GM12878 (cell line): ENCODE data around the gene UBASH3B. TPM values are rescaled to one million over a fixed set of nuclear protein-coding genes. Genes with fewer than 3 reads are reported as not detected.

ENCODE experiments used
- ATAC-seq: fragments of 200-7000 bp; cut with Tn5 transposase; 3 replicates; pipeline ENCODE4 v1.9.1; 2020; ENCODE audit warnings: mild to moderate bottlenecking, moderate library complexity
- BruUV-seq: library from RNA; stranded (reverse); fragments of 400-500 nt; replicated peaks from 2 replicates; lab custom pipeline; 2021; lab: Mats Ljungman, UMichigan
- CTCF ChIA-PET: fragments of 300-600 bp; sonication (Branson Sonifier 250); formaldehyde crosslinking; extraction: SDS; loops from one replicate; lab custom pipeline; 2021; ENCODE audit warnings: inconsistent platforms; lab: Yijun Ruan, JAX
- POLR2A ChIA-PET: fragments of 350-600 bp; formaldehyde crosslinking; extraction: SDS; loops from one replicate; lab custom pipeline; 2021; ENCODE audit warnings: inconsistent platforms; lab: Charles Lee
- RAD21 ChIA-PET: fragments of 300-600 bp; sonication (Branson Sonifier 250); formaldehyde crosslinking; loops from one replicate; lab custom pipeline; 2023; ENCODE audit warnings: antibody characterized with exemption; ENCODE audit not compliant: unreplicated experiment; lab: Charles Lee
- SMC1A ChIA-PET: fragments of 300-600 bp; sonication (Branson Sonifier 250); formaldehyde crosslinking; loops from one replicate; lab custom pipeline; 2023; ENCODE audit not compliant: unreplicated experiment, uncharacterized antibody; lab: Charles Lee
- DNase-seq: peaks from one replicate; pipeline ENCODE4 v3.0.0-alpha.2; 2011; ENCODE audit warnings: low read depth, low spot score
- FAIRE-seq: peaks from 3 replicates; lab custom pipeline; 2011; peaks lifted over from hg19 to GRCh38; lab: Jason Lieb, UNC
- H2AFZ ChIP-seq: 2 replicates; pipeline ENCODE4 v1.6.0; 2011; ENCODE audit warnings: low read depth, low read length, control low read depth; ENCODE audit not compliant: control insufficient read depth
- H3K27ac ChIP-seq: 2 replicates; pipeline ENCODE4 v1.5.1; 2011; ENCODE audit warnings: control low read depth; ENCODE audit not compliant: control insufficient read depth, insufficient read depth
- H3K27me3 ChIP-seq, 2 experiments: replicated peaks in 1 of 2; 2 replicates each; pipeline versions ENCODE4 v1.6.0 to v1.6.1; 2011; ENCODE audit warnings: low read length in 1 of 2; ENCODE audit not compliant: control insufficient read depth in 2 of 2, insufficient read depth in 2 of 2
- H3K36me3 ChIP-seq, 2 experiments: 2 replicates each; pipeline ENCODE4 v1.5.1; 2011; ENCODE audit warnings: low read length in 1 of 2; ENCODE audit not compliant: control insufficient read depth in 2 of 2, insufficient read depth in 2 of 2
- H3K4me1 ChIP-seq: 2 replicates; pipeline ENCODE4 v1.6.1; 2011; ENCODE audit warnings: mild to moderate bottlenecking, low read length, moderate library complexity, mixed read lengths; ENCODE audit not compliant: control insufficient read depth, insufficient read depth
- H3K4me2 ChIP-seq: 2 replicates; pipeline ENCODE4 v1.6.0; 2011; ENCODE audit warnings: control low read depth; ENCODE audit not compliant: control insufficient read depth, insufficient read depth
- H3K4me3 ChIP-seq: fragments of 200-600 bp; sonication (generic); 2 replicates; pipeline ENCODE4 v1.5.1; 2016
- H3K79me2 ChIP-seq: 2 replicates; pipeline ENCODE4 v1.6.0; 2011; ENCODE audit warnings: low read length; ENCODE audit not compliant: control insufficient read depth, insufficient read depth
- H3K9ac ChIP-seq: 2 replicates; pipeline ENCODE4 v1.8.0; 2011; ENCODE audit warnings: low read length, control low read depth, mixed read lengths; ENCODE audit not compliant: control insufficient read depth, insufficient read depth
- H3K9me3 ChIP-seq: replicated peaks from 3 replicates; pipeline ENCODE4 v1.5.1; 2011; ENCODE audit warnings: mild to moderate bottlenecking, low read length; ENCODE audit not compliant: control insufficient read depth, insufficient read depth
- H4K20me1 ChIP-seq: 2 replicates; pipeline ENCODE4 v1.6.0; 2011; ENCODE audit not compliant: control insufficient read depth, insufficient read depth
- CBFB ChIP-seq: IDR thresholded peaks from 2 replicates; pipeline ENCODE4 v1.6.1; 2016; ENCODE audit warnings: antibody characterized with exemption, low read depth
- EED ChIP-seq: sonication (generic); IDR thresholded peaks from 2 replicates; pipeline ENCODE4 v1.6.1; 2016; ENCODE audit warnings: antibody characterized with exemption, low read depth
- POU2F2 ChIP-seq: IDR thresholded peaks from 3 replicates; pipeline ENCODE4 v1.6.1; 2011; ENCODE audit warnings: low read depth, mild to moderate bottlenecking, low read length, borderline replicate concordance
- RBBP5 ChIP-seq: fragments of 200-600 bp; sonication (generic); conservative IDR thresholded peaks from 2 replicates; pipeline ENCODE4 v1.6.1; 2016
- SMARCA5 ChIP-seq: fragments of 450-650 bp; IDR thresholded peaks from 2 replicates; pipeline ENCODE4 v1.6.1; 2017; ENCODE audit warnings: mild to moderate bottlenecking
- TAF1 ChIP-seq: IDR thresholded peaks from 2 replicates; pipeline ENCODE4 v1.6.1; 2011; ENCODE audit warnings: mild to moderate bottlenecking, low read depth, low read length, borderline replicate concordance
- TCF7 ChIP-seq: IDR thresholded peaks from 2 replicates; pipeline ENCODE4 v1.6.1; 2014; ENCODE audit warnings: antibody characterized with exemption, borderline replicate concordance
- WGBS: methylation state at CpG from one replicate; pipeline ENCODE4 v1.1.6; 2016; ENCODE audit warnings: low lambda C conversion rate; ENCODE audit not compliant: insufficient replicate concordance, insufficient coverage; ENCODE audit errors: missing lambda C conversion rate; 5-methylcytosine and 5-hydroxymethylcytosine counted together
- in situ Hi-C: fragments of 300-500 bp; cut with MboI; formaldehyde crosslinking; loops from 9 replicates; pipeline ENCODE4 v1.14.3; 2018; ENCODE audit warnings: mixed read lengths
- intact Hi-C: fragments of 100-400 bp; cut with micrococcal nuclease; formaldehyde crosslinking; loops from one replicate; pipeline ENCODE4 v1.14.2; 2022; ENCODE audit not compliant: unreplicated experiment
- polyA plus RNA-seq, 11 experiments: library from polyadenylated mRNA; depleted of rRNA in 4 of 11; unstranded in 6 of 11; stranded (reverse) in 5 of 11; fragments of >200 nt; fragmentation: Nextera tagmentation in 4 of 11; fragmentation: Illumina TruSeq in 1 of 11; extraction: Ambion mirVana in 4 of 11; extraction: Trizol in 1 of 11; gene quantifications; 1 replicate in 1 of 11; 2 replicates in 10 of 11; pipeline versions ENCODE4 v1.2.1 to v1.2.3, GENCODE V29; 2011 to 2016; ENCODE audit warnings: inconsistent platforms in 2 of 11, missing spikeins in 2 of 11, low read depth in 1 of 11
- total RNA-seq, 4 experiments: library from RNA; depleted of rRNA in 3 of 4; stranded (reverse); fragments of >200 nt in 3 of 4; fragmentation: Illumina TruSeq in 1 of 4; extraction: Trizol in 1 of 4; gene quantifications; 2 replicates each; pipeline versions ENCODE4 v1.2.1 to v1.2.3, GENCODE V29; 2013 to 2021
- TF ChIP-seq, protein P1 (sequence below): fragments of 450-650 bp; formaldehyde crosslinking; IDR thresholded peaks from 2 replicates; pipeline ENCODE4 v1.4.0; 2020; ENCODE audit warnings: mild to moderate bottlenecking, moderate library complexity
- TF ChIP-seq, protein P2 (sequence below): fragments of 450-650 bp; IDR thresholded peaks from 2 replicates; pipeline ENCODE4 v1.6.1; 2017; ENCODE audit warnings: mild to moderate bottlenecking
- TF ChIP-seq, protein P3 (sequence below): IDR thresholded peaks from 2 replicates; pipeline ENCODE4 v1.6.1; 2012; ENCODE audit warnings: low read depth, low read length, improper control_type of control experiment
- TF ChIP-seq, protein P4 (sequence below): fragments of 450-650 bp; IDR thresholded peaks from 2 replicates; pipeline ENCODE4 v1.6.1; 2014; ENCODE audit warnings: mild to moderate bottlenecking

UBASH3B gene
- total and polyA plus RNA-seq, 10 of the 15 experiments (the other 5 are each of a cell fraction or from before 2014, with no cell fraction given), result 0.18 to 3.3 (median 0.57) TPM

DNA sequence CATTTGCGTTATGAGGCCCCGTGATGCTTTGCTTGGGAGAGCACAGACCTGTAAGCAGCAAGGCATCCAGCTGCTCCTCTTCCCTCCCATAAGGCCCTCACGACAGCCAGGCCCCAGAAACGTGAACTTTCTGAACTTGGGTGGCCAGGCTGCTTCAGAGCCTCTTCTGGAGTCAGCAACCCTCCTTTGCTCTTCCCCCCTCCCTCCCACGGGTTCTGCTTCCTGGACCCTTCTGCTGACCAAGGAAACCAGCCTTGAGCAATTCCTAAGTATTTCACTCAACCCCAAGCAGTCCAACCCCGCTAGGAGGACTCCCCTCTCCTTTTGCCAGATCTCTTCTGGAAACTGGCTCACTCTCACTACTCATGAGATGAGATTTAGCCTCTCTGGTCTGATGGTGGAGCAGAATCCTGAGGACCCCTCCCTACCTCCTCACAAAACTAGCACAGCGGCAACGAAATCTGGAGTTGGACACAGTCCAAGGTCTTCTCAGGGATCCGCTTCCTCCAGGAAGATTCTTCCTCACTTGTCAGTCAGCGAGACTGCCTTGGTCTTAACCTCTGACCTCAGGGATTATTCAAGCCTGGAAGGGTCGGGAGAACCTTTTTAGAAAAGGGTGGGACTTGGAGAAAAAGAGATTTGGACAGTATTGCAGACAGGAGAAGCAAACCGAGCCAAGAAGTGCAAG lies 86.2 kb downstream of the UBASH3B start:
- peaks cover 30% of the 10 kb centered on the region for H3K4me1 ChIP-seq
- ChIA-PET POLR2A (no interaction called here), CTCF (no interaction called here), RAD21 (no interaction called here), SMC1A (interaction anchor here (2.3 to 2.8 kb wide), 2 partner anchors 13 kb away, joined by 8 to 12 read pairs; no protein-coding TSS in a partner anchor)
- no peak overlapping the region for H3K27ac ChIP-seq
- no peak overlapping the region for H2AFZ ChIP-seq
- WGBS, result 63% methylated on average over 11 of the region's 12 CpGs
- ATAC-seq (no peak), FAIRE-seq (no peak), DNase-seq (no peak)
- intact Hi-C loops, result no loop called here
- no peak for TF ChIP-seq TAF1
- TF ChIP-seq, protein P1, sequence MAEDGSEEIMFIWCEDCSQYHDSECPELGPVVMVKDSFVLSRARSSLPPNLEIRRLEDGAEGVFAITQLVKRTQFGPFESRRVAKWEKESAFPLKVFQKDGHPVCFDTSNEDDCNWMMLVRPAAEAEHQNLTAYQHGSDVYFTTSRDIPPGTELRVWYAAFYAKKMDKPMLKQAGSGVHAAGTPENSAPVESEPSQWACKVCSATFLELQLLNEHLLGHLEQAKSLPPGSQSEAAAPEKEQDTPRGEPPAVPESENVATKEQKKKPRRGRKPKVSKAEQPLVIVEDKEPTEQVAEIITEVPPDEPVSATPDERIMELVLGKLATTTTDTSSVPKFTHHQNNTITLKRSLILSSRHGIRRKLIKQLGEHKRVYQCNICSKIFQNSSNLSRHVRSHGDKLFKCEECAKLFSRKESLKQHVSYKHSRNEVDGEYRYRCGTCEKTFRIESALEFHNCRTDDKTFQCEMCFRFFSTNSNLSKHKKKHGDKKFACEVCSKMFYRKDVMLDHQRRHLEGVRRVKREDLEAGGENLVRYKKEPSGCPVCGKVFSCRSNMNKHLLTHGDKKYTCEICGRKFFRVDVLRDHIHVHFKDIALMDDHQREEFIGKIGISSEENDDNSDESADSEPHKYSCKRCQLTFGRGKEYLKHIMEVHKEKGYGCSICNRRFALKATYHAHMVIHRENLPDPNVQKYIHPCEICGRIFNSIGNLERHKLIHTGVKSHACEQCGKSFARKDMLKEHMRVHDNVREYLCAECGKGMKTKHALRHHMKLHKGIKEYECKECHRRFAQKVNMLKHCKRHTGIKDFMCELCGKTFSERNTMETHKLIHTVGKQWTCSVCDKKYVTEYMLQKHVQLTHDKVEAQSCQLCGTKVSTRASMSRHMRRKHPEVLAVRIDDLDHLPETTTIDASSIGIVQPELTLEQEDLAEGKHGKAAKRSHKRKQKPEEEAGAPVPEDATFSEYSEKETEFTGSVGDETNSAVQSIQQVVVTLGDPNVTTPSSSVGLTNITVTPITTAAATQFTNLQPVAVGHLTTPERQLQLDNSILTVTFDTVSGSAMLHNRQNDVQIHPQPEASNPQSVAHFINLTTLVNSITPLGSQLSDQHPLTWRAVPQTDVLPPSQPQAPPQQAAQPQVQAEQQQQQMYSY (CRISPR knock-in tag), result no peak
- TF ChIP-seq, protein P2, sequence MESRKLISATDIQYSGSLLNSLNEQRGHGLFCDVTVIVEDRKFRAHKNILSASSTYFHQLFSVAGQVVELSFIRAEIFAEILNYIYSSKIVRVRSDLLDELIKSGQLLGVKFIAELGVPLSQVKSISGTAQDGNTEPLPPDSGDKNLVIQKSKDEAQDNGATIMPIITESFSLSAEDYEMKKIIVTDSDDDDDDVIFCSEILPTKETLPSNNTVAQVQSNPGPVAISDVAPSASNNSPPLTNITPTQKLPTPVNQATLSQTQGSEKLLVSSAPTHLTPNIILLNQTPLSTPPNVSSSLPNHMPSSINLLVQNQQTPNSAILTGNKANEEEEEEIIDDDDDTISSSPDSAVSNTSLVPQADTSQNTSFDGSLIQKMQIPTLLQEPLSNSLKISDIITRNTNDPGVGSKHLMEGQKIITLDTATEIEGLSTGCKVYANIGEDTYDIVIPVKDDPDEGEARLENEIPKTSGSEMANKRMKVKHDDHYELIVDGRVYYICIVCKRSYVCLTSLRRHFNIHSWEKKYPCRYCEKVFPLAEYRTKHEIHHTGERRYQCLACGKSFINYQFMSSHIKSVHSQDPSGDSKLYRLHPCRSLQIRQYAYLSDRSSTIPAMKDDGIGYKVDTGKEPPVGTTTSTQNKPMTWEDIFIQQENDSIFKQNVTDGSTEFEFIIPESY, result no peak
- TF ChIP-seq SMARCA5, result no peak
- TF ChIP-seq RBBP5, result no peak
- TF ChIP-seq POU2F2, result no peak
- TF ChIP-seq TCF7, result no peak
- TF ChIP-seq EED, result no peak
- no peak for TF ChIP-seq CBFB
- TF ChIP-seq, protein P3, sequence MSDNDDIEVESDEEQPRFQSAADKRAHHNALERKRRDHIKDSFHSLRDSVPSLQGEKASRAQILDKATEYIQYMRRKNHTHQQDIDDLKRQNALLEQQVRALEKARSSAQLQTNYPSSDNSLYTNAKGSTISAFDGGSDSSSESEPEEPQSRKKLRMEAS, result no peak
- TF ChIP-seq, protein P4, sequence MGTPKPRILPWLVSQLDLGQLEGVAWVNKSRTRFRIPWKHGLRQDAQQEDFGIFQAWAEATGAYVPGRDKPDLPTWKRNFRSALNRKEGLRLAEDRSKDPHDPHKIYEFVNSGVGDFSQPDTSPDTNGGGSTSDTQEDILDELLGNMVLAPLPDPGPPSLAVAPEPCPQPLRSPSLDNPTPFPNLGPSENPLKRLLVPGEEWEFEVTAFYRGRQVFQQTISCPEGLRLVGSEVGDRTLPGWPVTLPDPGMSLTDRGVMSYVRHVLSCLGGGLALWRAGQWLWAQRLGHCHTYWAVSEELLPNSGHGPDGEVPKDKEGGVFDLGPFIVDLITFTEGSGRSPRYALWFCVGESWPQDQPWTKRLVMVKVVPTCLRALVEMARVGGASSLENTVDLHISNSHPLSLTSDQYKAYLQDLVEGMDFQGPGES, result no peak
- no peak overlapping the region for H3K4me3 ChIP-seq
- H4K20me1 ChIP-seq, result no peaks in the 10 kb centered on the region
- H3K9me3 ChIP-seq, result no peaks in the 10 kb centered on the region
- peaks cover 0 to 3% of the 10 kb centered on the region in 2 experiments; a peak in 2 of 4 replicates for H3K27me3 ChIP-seq
- H3K9ac ChIP-seq, result no peak overlapping the region
- in situ Hi-C loops, result no loop called here
- no TSS peak for BruUV-seq
- H3K79me2 ChIP-seq, result no peaks in the 10 kb centered on the region
- H3K36me3 ChIP-seq, result no peaks in the 10 kb centered on the region
- no peak overlapping the region for H3K4me2 ChIP-seq
